Right lung (tissue), 10 donors: ENCODE results near the gene KRTAP10-3. TPM values are rescaled to one million over a fixed set of nuclear protein-coding genes. Genes with fewer than 3 reads are reported as not detected.
"Not testable (repeated sequence)": the region's sequence is repeated elsewhere in the genome, so short reads cannot be mapped to it uniquely, and the experiment has no call there.

Source experiments
- DNase-seq, 2 donors: peaks; one replicate each; pipeline ENCODE4 v3.0.0-alpha.2; 2013
- long read RNA-seq, 8 donors: transcript quantifications; one replicate each; lab custom pipeline, GENCODE V29; 2026
- polyA plus RNA-seq, 5 donors: library from polyadenylated mRNA; unstranded; fragments of 120-200 nt; gene quantifications; one replicate each; pipeline versions ENCODE4 v1.2.1 to v1.2.3, GENCODE V29; 2013; ENCODE audit warnings: inconsistent platforms in 1 of 5, low replicate concordance in 1 of 5; ENCODE audit not compliant: insufficient read length in 5 of 5, insufficient read depth in 1 of 5

The KRTAP10-3 gene, protein sequence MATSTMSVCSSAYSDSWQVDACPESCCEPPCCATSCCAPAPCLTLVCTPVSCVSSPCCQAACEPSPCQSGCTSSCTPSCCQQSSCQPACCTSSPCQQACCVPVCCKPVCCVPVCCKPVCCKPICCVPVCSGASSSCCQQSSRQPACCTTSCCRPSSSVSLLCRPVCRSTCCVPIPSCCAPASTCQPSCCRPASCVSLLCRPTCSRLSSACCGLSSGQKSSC
- not detected for polyA plus RNA-seq
- long read RNA-seq, donor 1 = 0 reads
- long read RNA-seq, donor 2 = 0 reads
- long read RNA-seq, donor 3 = 0 reads
- long read RNA-seq, donor 4 = 0 reads
- long read RNA-seq, donor 5 = 0 reads
- long read RNA-seq, donor 6 = 0 reads
- long read RNA-seq, donor 7 = 0 reads
- long read RNA-seq, donor 8 = 0 reads

DNA sequence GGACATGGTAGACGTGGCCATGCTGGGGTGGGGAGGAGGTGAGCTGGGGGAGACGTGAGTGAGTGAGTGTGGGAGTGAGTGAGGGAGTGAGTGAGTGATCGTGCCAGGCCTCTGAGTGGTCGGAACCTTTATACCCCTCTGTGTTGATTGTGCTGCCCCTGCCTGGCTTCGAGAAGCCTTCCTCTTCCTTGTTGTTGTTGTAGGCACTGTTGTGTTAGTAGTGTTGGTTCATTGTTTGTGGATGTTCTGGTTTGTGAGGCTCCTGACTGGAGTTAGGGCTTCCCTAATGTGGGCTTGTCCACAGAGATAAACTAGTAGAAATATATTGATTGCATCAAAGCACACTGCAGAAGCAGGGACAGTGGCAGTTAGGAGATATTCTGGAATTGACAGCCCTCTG lies at the start of gene KRTAP10-3:
Gene KRTAP10-3 (minus strand): TSS at position 101 of the 400 bp plus-strand sequence. CDS start 80 bp downstream, at position 21.
- no peak for DNase-seq

DNA sequence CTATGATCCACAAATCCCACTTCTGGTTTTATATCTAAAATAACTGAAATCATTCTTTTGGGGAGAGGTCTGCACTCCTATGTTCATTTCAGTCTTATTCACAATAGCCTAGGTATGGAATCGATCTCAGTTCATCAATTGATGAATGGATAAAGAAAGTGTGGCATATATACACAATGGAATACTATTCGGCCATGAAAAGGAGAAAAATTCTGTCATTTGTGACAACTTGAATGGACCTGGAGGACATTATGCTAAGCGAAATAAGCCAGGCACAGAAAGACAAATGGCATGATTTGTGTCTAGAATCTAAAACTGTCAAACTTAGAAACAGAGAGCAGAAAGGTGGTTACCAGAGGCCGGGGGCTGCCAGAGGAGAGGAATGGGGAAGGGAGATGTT lies 47.9 kb upstream of the KRTAP10-3 start:
- DNase-seq = no peak

DNA sequence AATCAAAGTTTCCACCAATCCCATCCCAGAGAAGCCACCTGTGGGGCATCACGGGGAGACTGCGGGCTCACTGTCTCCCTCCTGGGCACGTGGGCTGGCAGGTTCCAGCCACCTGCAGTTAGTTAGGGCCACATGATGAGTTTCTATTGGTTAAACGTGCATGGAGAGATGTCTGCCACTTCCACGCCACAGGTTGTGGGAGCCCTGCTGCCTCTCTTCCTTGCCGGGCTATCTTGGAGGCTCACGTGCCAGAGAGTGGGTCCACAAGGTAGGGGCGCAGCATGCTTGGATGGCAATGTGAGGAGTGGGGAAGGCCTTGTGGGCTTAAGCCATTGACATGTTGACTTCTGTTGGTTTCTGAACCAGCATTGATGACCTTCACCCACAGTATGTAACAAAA lies 45.3 kb upstream of the KRTAP10-3 start:
- DNase-seq = no peak

DNA sequence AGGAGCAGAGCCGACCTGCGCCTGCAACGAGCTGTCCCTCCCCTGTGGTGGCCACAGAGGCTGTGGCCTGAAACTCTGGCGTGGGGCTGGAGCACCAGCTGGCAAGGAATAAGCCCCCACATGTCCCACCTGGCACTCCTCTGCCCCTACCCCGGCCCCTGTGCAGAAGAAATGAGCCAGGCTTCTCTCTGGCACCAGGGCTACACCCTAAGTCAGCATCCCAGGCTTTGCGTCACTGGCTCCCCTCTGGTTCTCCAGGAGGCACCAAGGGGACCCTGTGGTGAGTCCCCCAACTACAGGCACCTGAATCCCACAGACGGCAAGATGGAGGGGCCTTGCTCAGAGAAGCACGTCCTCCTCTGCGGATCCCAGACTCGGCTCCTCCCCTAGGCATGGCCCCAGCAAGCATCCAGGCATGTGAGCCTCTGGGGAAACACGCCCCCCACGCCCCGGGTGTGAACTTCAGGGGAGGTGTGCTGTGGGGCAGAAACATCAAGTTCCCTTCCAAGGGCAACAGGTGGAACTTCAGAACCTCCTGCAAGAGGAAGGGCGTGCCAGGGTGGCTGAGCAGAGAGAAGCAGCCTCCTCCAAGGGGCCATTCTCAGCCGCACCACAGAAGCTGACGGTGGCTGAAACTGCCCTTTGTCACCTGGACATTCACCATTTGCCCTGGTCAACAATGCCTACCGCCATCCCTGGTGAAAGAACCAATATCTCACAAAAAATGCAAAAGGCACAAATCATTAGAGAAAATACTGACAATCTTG lies 44.7 kb upstream of the KRTAP10-3 start:
- DNase-seq = no peak

DNA sequence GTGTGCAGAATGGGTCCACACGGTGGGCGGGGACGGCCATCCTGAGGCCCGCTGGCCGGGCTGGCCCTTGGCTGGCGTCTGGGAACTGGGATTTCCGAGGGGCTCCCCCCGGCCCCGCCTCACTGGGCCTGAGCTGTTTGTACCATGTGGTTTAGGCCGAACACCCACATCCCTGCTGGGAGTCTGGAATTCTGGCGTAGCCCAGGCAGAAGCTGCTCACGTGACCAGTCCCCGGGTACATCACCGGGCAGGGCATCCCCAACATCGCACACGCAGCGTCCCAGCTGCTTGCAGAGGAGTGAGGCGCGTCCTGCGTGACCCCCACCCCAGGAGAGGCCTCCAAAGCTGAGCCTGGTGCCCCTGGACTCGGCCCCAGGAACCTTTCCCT lies 43.9 kb upstream of the KRTAP10-3 start:
- no peak for DNase-seq

DNA sequence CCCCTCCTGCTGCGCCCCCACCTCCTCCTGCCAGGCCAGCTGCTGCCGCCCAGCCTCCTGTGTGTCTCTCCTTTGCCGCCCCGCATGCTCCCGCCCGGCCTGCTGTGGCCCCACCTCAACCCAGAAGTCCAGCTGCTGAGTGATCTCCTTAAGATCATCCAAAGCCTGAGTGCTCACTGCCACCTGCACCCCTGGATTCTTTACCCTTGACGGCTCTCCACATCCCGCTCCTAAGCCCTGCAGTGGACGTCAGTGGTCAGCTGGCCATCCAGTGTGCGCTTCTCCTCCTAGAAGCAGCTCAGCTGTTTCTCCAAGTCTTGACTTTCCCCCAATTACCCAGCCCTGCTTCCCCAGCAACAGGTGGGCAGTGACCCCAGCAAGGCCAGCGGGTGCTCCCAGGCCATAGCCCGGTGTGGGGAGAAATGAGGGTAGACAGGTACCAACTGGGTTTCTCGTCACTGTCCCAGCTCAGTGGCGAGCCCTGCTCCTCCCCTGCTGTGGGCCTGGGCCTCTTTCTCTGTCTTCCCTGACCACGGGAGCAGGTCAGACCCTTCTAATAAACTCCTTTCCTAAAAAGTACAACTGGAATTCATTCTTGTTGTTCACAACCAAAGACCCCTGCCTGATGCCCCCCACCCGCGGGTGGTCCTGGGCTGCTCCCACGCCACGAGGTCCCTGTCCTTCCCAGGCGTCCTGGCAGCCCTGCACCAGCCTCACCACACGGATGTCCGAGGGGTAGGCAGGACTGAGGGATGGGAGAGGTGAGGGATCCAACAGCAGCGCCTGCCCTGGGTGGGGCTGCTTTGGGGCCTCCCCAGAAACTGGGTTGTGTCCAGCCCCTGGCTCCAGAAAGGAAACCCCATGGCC lies 43.2 kb upstream of the KRTAP10-3 start:
- no peak for DNase-seq

DNA sequence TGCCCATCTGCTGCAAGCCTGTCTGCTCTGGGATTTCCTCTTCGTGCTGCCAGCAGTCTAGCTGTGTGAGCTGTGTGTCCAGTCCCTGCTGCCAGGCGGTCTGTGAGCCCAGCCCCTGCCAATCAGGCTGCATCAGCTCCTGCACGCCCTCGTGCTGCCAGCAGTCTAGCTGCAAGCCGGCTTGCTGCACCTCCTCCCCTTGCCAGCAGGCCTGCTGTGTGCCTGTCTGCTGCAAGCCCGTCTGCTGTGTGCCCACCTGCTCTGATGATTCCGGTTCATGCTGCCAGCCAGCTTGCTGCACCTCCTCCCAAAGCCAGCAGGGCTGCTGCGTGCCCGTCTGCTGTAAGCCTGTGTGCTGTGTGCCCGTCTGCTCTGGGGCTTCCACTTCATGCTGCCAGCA lies 42.5 kb upstream of the KRTAP10-3 start:
- not testable (repeated sequence) for DNase-seq

DNA sequence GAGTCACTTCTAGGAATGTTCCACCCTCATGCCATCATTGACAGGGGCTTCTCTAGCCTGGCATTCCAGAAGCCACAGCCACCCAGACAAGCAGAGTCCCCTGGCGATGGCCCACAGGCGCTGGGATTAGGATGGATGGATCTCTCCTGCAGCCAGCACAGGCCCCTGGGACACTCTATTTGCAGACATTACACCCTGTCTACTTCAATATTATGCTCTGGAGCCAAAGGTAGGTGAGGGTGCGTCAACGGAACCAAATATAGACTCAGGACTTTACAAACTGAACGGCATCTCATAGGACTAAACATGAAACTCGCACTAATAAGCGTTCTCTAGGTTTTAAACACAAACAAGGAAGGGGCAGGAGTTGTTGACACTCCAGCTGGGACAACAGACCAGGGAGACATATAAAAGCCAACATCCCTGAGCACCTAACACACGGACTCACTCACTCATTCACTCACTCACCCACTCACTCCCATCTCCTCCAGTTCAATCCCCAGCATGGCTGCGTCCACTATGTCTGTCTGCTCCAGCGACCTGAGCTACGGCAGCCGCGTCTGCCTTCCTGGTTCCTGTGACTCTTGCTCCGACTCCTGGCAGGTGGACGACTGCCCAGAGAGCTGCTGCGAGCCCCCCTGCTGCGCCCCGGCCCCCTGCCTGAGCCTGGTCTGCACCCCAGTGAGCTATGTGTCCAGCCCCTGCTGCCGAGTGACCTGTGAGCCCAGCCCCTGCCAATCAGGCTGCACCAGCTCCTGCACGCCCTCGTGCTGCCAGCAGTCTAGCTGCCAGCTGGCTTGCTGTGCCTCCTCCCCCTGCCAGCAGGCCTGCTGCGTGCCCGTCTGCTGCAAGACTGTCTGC lies 41.8 kb upstream of the KRTAP10-3 start, which contains the start of gene KRTAP10-7:
Gene KRTAP10-7 (plus strand): TSS at position 480 of the 861 bp plus-strand sequence. CDS start 25 bp downstream, at position 505.
- DNase-seq = not testable (repeated sequence)

DNA sequence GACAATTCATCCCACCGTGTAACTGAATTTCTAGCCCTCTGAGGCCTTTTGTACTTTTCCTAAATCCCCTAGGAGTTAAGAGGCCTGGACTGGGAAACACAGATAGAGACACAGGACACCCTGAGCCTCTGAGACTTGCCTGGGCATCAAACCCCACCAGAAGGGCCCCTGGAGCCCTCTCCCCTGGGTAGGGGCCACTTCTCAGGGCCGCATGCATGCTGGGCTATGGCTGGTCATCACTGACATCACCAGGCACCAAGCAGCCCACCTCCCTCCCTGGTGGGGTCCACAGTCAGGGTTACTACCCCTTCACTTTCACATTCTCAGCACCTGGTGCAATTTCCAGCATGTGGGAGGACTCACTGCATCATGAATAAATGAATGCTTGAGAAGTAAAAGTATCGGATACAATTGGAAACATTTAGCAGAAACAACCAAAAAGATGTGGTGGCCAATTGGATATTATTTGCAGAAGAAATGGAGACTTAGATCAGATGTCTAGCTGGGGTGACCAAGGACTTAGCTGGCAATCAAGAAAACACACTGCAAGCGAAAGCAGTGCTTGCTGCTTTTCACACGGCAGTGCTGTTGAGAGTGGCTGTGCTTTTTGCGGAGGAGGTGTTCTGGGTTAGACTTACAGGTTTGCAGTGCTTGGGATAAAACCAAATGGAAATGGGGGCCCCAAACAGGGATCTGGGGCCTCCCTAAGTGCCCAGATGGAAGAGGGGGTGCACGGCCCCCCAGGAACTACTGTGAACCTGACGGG lies 40.9 kb upstream of the KRTAP10-3 start:
- DNase-seq = no peak

DNA sequence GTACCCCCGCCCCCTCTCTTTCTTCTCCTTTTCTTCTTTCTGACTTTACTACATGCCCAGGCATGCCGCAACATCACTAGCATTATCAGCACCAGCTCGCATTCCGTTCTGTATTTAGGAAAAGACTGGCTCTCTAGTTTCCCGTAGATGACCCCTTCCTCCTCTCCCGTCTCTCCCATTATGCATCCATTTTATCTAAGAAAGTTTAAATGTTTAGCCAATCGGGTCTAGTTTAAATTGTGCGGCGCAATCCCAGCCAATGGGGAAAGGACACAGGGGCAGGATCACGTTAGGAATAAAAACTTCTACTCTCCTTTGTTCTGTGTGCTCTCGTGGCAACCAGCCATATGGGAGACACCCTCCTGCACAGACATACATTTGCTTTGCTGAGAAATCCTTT lies 39.5 kb upstream of the KRTAP10-3 start:
- DNase-seq = no peak

DNA sequence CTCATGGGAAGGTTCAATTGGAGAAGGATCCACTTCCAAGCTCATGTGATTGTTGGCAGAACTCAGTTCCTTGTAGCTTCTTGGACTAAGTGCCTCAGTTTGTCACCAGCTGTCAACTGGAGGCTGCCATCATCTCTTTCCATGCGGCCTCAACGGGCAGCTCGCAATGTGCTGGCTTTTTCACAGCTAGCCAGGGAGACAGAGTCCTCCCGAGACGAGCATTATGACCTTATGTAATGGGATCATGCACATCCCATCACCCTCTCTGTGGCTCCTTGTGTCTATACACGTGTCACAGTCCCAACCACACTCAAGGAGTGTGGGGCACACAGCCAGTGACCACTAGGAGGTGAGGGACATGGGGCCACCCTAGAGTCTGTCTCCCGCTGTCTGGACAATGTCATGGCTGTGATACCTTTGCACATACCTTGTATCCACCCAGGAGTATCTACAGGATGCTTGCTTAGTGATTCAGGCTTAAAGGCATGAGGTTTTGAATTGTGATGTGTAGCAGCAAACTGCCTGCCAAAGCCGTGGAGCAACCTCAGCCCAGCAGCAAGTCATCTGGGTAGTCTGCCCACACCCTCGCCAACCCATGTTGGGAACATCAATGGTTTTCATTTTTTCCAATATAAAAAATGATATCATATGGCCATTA lies 37.6 kb upstream of the KRTAP10-3 start:
- no peak for DNase-seq

DNA sequence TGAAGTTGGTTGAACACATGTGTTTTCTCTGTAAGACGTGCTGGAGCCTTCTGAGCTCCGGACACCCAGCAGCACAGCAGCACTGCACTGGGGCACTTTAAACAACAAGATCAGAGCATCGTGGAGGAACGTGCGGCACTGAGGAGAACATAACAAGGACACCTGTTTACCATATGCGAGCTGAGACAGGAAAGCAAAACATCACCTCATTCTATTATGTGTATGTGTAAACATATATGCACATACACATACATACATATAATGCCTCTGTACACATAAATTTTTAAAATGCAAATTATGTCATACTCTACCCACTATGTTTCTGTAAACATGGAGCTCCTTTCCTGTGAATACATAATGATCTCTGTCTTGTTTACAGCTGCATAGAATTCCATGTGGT lies 36.9 kb upstream of the KRTAP10-3 start:
- no peak for DNase-seq

DNA sequence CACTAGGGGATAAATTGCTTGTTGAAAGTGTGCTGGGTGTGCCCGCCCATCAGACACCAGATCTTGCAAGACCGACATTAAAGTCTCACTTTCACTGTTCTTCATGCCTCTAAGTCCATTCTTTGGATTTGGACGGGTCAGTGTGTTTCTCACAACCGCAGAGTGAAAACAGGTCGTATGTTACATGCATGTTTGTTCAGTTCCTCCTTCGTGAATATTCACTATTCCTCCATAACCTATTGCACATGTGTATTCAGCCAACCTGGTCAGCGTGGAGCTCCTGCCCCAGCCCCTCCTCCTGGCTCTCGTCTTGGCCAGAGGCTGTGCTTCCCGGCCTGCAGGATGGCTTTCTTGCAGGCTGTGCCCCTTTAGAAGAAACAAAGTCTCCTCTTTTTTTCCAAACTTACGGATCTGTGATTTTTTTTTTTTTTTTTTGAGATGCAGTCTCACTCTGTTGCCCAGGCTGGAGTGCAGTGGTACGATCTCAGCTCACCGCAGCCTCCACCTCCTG lies 35.9 kb upstream of the KRTAP10-3 start:
- no peak for DNase-seq

DNA sequence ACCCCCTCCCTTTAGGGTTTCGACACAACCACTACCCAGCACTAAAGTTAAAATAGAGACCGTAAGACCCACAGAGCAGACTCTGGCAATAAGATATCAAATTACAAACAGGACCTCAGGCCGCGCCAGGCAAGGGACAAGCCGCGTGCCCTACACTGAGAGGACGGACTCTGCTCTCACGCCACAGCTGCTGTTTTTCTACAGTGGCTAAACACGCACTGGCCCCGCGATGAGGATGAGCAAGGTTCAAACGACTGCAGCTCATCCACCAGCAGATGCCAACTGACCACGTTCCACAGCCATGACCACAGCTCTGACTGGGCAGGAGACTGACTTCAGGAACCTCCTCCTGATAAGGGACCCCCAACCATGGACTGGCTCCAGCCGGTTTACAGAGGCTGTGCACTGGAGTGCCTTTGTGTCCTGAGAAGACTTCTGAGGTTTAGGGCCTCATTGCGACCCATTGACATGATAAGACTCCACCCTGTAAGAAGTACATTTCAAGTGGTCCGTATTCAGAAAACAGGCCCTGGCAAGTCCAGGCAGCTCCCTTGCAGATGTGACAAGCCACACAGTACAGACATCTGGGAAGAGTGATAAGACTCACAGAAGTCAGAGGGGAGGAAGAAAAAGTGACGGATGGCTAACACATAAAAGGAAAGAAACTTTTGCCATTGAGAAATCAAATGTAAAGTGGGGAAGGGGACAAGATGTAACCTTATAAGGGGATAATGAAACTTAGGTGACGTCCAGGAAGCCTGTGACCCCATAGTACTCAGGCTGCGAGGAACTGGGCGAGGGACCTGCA lies 35.2 kb upstream of the KRTAP10-3 start:
- DNase-seq = peak in 1 of 2 donors; percentile 23

DNA sequence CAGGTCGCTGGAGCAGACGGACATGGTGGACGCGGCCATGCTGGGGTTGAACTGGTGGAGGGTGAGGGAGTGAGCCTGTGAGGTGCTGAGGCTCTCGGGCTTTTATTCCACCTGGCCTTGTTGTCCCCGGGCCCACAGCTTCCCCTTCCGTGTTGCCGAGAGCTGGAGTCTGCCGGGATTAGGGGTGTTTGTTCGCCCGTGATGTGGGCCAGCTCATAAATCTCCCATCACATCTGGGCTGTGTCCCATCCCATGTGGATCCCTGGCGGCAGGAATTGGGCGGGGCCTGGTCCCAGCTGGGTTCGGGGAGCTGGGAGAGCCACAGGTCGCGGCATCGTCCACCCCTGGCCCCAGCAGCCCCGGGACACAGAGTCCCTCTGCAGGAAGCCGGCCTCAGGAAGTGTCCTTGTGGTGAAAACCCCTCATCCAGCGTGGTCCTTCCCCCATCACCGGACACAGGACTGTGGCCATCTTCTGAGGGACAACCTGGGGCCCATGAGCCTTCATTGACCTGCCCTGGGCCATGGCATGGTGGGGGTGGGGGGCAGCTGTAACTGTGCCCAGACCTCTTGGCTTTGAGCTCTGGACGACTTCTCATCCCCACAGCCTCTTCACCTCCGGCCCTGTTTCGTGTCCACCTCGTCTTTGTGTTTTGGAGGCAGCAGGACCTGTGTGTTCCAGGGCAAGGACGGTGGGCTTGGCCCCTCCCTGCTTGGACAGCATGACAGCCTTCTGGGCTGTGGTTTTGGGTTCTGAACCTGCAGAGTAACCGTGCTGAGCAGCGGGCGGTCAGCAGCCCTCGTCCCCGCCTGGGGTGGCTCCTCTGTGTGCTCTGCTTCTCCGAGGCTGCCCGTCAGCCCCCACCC lies 34.1 kb upstream of the KRTAP10-3 start, which contains the start of gene KRTAP10-6:
Gene KRTAP10-6 (minus strand): TSS at position 60 of the 866 bp plus-strand sequence. CDS start 21 bp downstream, at position 39.
- no peak for DNase-seq

DNA sequence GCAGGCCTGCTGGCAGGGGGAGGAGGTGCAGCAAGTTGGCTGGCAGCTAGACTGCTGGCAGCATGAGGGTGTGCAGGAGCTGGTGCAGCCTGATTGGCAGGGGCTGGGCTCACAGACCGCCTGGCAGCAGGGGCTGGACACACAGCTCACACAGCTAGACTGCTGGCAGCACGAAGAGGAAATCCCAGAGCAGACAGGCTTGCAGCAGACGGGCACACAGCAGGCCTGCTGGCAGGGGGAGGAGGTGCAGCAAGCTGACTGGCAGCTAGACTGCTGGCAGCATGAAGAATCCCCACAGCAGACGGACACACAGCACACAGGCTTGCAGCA lies 33.2 kb upstream of the KRTAP10-3 start:
- DNase-seq = not testable (repeated sequence)
